BLaER1 (cell line): ENCODE results near the gene LGALS1.

Source experiments
- H3K27ac ChIP-seq: shearing (Covaris generic); formaldehyde crosslinking; 2 replicates; pipeline ENCODE4 v1.8.1; 2022
- H3K27me3 ChIP-seq: shearing (Covaris generic); formaldehyde crosslinking; 2 replicates; pipeline ENCODE4 v1.8.1; 2022
- H3K36me3 ChIP-seq: shearing (Covaris generic); formaldehyde crosslinking; 2 replicates; pipeline ENCODE4 v1.8.1; 2022
- H3K4me1 ChIP-seq: shearing (Covaris generic); formaldehyde crosslinking; 2 replicates; pipeline ENCODE4 v1.8.1; 2022
- H3K4me2 ChIP-seq: shearing (Covaris generic); formaldehyde crosslinking; 2 replicates; pipeline ENCODE4 v1.8.1; 2022
- H3K4me3 ChIP-seq: shearing (Covaris generic); formaldehyde crosslinking; 2 replicates; pipeline ENCODE4 v1.8.1; 2022
- H3K9ac ChIP-seq: shearing (Covaris generic); formaldehyde crosslinking; 2 replicates; pipeline ENCODE4 v1.8.1; 2022
- H3K9me3 ChIP-seq: shearing (Covaris generic); formaldehyde crosslinking; 2 replicates; pipeline ENCODE4 v1.8.1; 2022
- H4K20me1 ChIP-seq: shearing (Covaris generic); formaldehyde crosslinking; 2 replicates; pipeline ENCODE4 v1.8.1; 2022
- Cebpa-rat ChIP-seq: shearing (Covaris generic); IDR thresholded peaks from 2 replicates; pipeline ENCODE4 v1.8.1; 2022

The LGALS1 gene

GRCh38 chr22:37674951-37675929 is at the start of gene LGALS1:
TSS of gene LGALS1 (plus strand) at chr22:37675636. CDS start at chr22:37675703, 67 bp downstream.
- H3K9me3 ChIP-seq = no peaks in the 10 kb centered on the region
- H4K20me1 ChIP-seq = no peaks in the 10 kb centered on the region
- peak within 1 kb of the TSS; percentile 81 for H3K27ac ChIP-seq
- no peak for TF ChIP-seq Cebpa-rat
- peaks cover 73% of the 10 kb centered on the region for H3K4me1 ChIP-seq
- peak within 1 kb of the TSS; percentile 68 for H3K9ac ChIP-seq
- 0 out of 2 replicates have a peak, but pooled peaks cover 3% of the 10 kb centered on the region for H3K36me3 ChIP-seq
- no peaks in the 10 kb centered on the region for H3K27me3 ChIP-seq
- peak within 1 kb of the TSS; percentile 86 for H3K4me2 ChIP-seq
- H3K4me3 ChIP-seq = peak within 1 kb of the TSS; percentile 66

- H3K27ac ChIP-seq = peak overlapping the region; percentile 92
- peak overlapping the region; percentile 52; the same call in 1 of the 2 replicates for H3K4me3 ChIP-seq
- peaks cover 52% of the 10 kb centered on the region for H3K36me3 ChIP-seq
- H3K9me3 ChIP-seq = no peaks in the 10 kb centered on the region
- H4K20me1 ChIP-seq = no peaks in the 10 kb centered on the region
- peaks cover 79% of the 10 kb centered on the region for H3K4me1 ChIP-seq
- no peak for TF ChIP-seq Cebpa-rat
- peak overlapping the region; percentile 90 for H3K4me2 ChIP-seq
- H3K27me3 ChIP-seq = no peaks in the 10 kb centered on the region
- H3K9ac ChIP-seq = peak overlapping the region; percentile 70
Observed at GRCh38 chr22:37625737-37626136, 49.7 kb upstream of the LGALS1 start.

GRCh38 chr22:37626144-37626543 is 49.3 kb upstream of the LGALS1 start:
- no peak for TF ChIP-seq Cebpa-rat
- Histone ChIP-seq H3K4me2 (peak overlapping the region; percentile 90), H3K9me3 (no peaks in the 10 kb centered on the region), H3K36me3 (peaks cover 52% of the 10 kb centered on the region), H3K27ac (peak overlapping the region; percentile 92), H4K20me1 (no peaks in the 10 kb centered on the region), H3K4me3 (peak overlapping the region; percentile 52), H3K27me3 (no peaks in the 10 kb centered on the region), H3K9ac (peak overlapping the region; percentile 70), H3K4me1 (peaks cover 83% of the 10 kb centered on the region)

- peak overlapping the region; percentile 52 for H3K4me3 ChIP-seq
- no peaks in the 10 kb centered on the region for H3K27me3 ChIP-seq
- no peaks in the 10 kb centered on the region for H4K20me1 ChIP-seq
- peak overlapping the region; percentile 70 for H3K9ac ChIP-seq
- peaks cover 52% of the 10 kb centered on the region for H3K36me3 ChIP-seq
- H3K4me1 ChIP-seq = peaks cover 87% of the 10 kb centered on the region
- H3K4me2 ChIP-seq = peak overlapping the region; percentile 90
- TF ChIP-seq Cebpa-rat = no peak
- H3K9me3 ChIP-seq = no peaks in the 10 kb centered on the region
- peak overlapping the region; percentile 92 for H3K27ac ChIP-seq
Observed at GRCh38 chr22:37626556-37627075, 48.8 kb upstream of the LGALS1 start.

- peak overlapping the region; percentile 70 for H3K9ac ChIP-seq
- no peaks in the 10 kb centered on the region for H3K9me3 ChIP-seq
- H3K4me2 ChIP-seq = peak overlapping the region; percentile 90
- H3K27ac ChIP-seq = peak overlapping the region; percentile 92
- no peaks in the 10 kb centered on the region for H3K27me3 ChIP-seq
- H4K20me1 ChIP-seq = no peaks in the 10 kb centered on the region
- TF ChIP-seq Cebpa-rat = no peak
- H3K36me3 ChIP-seq = peaks cover 52% of the 10 kb centered on the region
- peak overlapping the region; percentile 52 for H3K4me3 ChIP-seq
- peaks cover 92% of the 10 kb centered on the region for H3K4me1 ChIP-seq
Observed at GRCh38 chr22:37627121-37627520, 48.3 kb upstream of the LGALS1 start.

- H3K9ac ChIP-seq = peak overlapping the region; percentile 70
- H3K27me3 ChIP-seq = no peaks in the 10 kb centered on the region
- no peak for TF ChIP-seq Cebpa-rat
- H3K4me1 ChIP-seq = peaks cover 97% of the 10 kb centered on the region
- peak overlapping the region; percentile 90 for H3K4me2 ChIP-seq
- peak overlapping the region; percentile 52 for H3K4me3 ChIP-seq
- peaks cover 51% of the 10 kb centered on the region for H3K36me3 ChIP-seq
- H4K20me1 ChIP-seq = no peaks in the 10 kb centered on the region
- no peaks in the 10 kb centered on the region for H3K9me3 ChIP-seq
- H3K27ac ChIP-seq = peak overlapping the region; percentile 92
Observed at GRCh38 chr22:37627545-37627944, 47.9 kb upstream of the LGALS1 start.

DNA sequence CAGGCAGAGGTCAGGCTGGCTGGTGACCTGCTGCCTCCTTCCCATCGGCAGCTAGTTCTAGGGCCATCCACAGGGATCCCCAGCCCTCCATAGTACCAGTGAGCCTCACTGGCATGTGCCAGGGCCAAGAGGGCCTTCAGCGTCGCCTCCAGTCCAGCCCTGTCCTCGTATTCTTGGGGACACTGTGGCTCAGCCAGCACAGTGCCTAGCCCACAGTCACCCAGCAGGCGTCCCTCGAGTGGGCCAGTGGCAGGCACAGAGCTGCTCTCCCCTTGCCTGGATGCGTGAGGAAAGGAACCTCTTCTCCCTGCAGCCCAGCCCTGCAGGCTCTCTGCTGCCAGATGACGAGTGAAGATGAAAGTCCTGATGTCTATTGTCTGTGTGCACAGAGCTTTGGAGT is 46.6 kb upstream of the LGALS1 start:
- H4K20me1 ChIP-seq = no peaks in the 10 kb centered on the region
- peaks cover 42% of the 10 kb centered on the region for H3K36me3 ChIP-seq
- no peak overlapping the region for H3K4me3 ChIP-seq
- H3K27ac ChIP-seq = peak overlapping the region; percentile 92
- no peaks in the 10 kb centered on the region for H3K9me3 ChIP-seq
- peaks cover 100% of the 10 kb centered on the region for H3K4me1 ChIP-seq
- peak overlapping the region; percentile 90 for H3K4me2 ChIP-seq
- TF ChIP-seq Cebpa-rat = no peak
- H3K9ac ChIP-seq = peak overlapping the region; percentile 60
- no peaks in the 10 kb centered on the region for H3K27me3 ChIP-seq

DNA sequence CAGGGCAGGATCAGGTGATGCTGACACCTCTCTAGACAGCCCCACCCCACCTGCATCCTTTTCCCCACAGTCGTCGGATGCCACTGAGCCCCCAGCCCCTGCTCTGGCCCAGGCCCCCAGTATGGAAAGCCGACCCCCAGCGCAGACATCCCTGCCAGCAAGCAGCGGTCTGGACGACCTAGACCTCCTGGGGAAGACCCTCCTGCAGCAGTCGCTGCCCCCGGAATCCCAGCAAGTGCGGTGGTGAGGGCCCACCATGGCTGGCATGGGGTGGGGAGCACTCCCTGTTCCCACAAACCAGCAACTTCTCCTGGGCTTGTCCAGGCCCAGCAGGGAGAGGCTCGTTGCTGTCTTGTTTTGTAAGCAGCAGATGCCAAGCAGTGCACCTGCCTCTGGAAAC is 45.5 kb upstream of the LGALS1 start:
- H3K4me1 ChIP-seq = peaks cover 100% of the 10 kb centered on the region
- H3K4me3 ChIP-seq = no peak overlapping the region
- peak overlapping the region; percentile 92 for H3K27ac ChIP-seq
- no peaks in the 10 kb centered on the region for H3K27me3 ChIP-seq
- peak overlapping the region; percentile 90 for H3K4me2 ChIP-seq
- peak overlapping the region; percentile 60; the same call in 1 of the 2 replicates for H3K9ac ChIP-seq
- no peak for TF ChIP-seq Cebpa-rat
- H4K20me1 ChIP-seq = no peaks in the 10 kb centered on the region
- H3K36me3 ChIP-seq = peaks cover 37% of the 10 kb centered on the region
- no peaks in the 10 kb centered on the region for H3K9me3 ChIP-seq

DNA sequence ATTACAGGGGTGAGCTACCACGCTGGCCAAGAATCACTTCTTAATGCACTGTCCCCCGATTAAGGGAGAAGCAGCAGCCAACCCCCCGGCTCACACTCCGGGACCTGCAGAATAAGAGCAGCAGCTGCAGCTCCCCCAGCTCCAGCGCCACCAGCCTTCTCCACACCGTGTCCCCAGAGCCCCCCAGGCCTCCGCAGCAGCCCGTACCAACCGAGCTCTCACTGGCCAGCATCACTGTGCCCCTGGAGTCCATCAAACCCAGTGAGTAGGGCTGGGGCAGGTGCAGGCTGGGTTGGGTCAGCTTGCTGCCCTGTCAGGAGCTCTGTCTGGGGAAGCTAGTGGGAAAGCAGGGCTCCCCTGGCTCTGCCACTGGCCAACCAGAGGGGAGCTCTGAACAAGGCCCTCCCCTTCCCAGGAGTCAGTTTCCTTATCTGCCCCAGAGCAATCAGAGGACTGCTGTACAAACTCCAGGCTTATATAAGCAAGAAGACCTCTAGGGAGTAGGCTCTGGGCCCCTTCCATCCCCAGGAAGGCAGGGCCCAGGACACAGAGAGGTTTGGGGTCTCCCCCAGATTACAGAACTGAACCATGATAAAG is 44.5 kb upstream of the LGALS1 start:
- H3K4me1 ChIP-seq = peaks cover 100% of the 10 kb centered on the region
- TF ChIP-seq Cebpa-rat = no peak
- peaks cover 37% of the 10 kb centered on the region for H3K36me3 ChIP-seq
- peak overlapping the region; percentile 92 for H3K27ac ChIP-seq
- H4K20me1 ChIP-seq = no peaks in the 10 kb centered on the region
- H3K9me3 ChIP-seq = no peaks in the 10 kb centered on the region
- no peak overlapping the region for H3K4me3 ChIP-seq
- peak overlapping the region; percentile 73 for H3K9ac ChIP-seq
- H3K27me3 ChIP-seq = no peaks in the 10 kb centered on the region
- peak overlapping the region; percentile 90 for H3K4me2 ChIP-seq
